ENCODE results near the gene TYROBP.

TYROBP gene

DNA sequence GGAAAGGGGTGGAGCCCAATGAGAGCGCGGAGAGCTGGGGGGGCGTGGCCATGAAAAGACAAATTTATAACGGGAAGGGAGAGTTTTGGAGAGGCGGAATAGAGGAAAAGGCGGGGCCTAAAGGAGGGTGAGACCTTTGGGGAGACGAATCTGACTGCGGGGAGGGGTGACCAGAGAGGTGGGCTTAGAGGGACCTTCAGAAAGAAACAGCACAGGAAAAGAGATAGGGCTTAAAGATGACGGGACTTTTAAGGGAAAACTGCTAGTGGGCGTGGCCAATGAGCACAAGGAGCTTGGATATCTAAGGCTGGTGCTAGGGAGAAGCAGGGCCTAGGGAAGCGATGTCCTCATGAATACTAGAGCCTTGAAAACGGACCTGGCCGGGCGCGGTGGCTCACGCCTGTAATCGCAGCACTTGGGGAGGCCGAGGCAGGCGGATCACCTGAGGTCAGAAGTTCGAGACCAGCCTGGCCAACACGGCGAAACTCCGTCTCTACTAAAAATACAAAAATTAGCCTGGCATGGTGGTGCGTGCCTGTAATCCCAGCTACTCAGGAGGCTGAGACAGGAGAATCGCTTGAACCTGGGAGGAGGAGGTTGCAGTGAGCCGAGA lies 37.9 kb downstream of the TYROBP start:
- peak; percentile 37 for DNase-seq (ENCODE audit: low spot score)

DNA sequence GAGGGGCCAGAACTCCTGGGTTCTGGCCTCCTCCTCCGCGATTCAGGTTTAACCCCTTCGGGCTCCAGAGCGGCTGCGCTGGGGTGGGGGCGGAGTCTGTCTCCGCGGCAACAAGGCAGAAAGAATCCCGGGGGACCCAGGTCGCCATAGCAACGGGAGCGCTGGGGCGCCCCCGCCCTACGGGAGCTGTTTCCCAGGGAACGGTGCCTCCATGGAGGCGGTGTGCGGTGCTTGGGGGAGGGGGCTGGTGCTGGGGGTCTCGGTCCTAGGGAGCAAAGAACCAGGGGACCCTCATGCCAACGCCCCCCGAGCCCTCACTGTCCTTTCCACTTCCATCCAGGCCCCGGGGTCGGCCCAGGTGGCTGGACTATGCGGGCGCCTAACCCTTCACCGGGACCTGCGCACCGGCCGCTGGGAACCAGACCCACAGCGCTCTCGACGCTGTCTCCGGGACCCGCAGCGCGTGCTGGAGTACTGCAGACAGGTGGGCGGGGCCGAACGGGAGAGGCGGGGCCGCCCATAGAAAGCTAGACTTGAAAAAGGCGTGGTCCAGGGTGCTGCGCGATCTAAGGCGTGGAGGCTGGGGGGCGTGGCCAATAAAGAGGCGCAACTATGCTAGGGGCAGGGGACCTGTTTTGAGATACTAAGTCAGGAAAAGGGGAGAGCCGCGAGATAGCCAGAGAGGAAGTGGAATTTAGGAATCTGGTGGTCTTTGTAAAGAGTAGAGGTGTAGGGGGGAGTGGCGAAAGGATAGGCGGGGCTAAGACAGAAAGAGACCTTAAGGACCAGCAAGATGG lies 38.6 kb downstream of the TYROBP start:
- peak; percentile 85 for DNase-seq (ENCODE audit: low spot score)

DNA sequence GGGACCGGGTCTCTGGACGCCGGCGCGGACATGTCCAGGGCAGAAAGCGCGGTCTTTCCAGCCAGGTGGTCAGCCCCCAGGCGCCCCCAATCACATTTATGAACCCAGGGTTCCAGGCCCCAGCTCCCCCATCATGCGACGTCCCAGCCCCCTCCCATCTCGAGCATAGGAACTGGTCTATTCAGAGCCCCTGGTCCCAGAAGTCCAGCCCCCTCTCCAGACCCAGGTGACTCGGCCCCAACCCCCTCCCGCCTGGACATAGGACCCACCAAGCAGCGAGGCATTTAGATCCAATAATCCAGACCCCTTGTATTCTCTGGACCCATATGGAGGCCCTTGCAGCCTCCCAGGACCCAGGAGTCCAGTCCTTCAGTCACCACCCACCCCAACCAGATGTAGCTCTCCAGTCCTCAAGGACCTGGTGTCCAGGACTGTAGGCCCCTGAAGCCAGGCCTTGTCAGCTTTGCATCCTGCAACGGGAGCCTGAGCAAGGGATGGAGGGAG lies 39.2 kb downstream of the TYROBP start:
- no peak for DNase-seq (ENCODE audit: low spot score)

DNA sequence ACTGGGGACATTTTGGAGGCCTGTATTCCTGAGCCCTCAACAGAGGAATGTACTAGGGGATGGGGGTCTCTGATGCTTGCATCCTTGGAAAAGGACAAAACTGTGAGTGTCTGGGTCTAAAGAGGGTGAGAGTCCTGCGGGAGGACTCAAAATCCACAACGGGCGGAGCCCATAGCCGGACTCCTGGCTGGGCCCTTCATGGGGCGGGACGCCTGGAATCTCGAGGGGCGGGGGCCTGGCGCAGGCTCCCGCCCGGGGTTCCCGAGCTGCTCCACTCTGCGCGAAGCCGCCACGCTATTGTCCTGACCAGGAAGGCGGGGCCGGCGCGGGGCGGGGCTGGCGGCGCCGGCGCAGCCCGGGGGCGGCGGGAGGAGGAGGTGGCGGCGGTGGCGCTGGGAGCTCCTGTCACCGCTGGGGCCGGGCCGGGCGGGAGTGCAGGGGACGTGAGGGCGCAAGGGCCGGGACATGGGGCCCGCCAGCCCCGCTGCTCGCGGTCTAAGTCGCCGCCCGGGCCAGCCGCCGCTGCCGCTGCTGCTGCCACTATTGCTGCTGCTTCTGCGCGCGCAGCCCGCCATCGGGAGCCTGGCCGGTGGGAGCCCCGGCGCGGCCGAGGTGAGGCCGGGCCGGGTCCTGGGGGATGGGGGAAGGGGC lies 39.8 kb downstream of the TYROBP start, which contains the start of gene APLP1:
TSS of gene APLP1 (plus strand) at position 403 of the 651 bp plus-strand sequence. CDS start at position 466, 63 bp downstream.
- peak; percentile 94 for DNase-seq (ENCODE audit: low spot score)

DNA sequence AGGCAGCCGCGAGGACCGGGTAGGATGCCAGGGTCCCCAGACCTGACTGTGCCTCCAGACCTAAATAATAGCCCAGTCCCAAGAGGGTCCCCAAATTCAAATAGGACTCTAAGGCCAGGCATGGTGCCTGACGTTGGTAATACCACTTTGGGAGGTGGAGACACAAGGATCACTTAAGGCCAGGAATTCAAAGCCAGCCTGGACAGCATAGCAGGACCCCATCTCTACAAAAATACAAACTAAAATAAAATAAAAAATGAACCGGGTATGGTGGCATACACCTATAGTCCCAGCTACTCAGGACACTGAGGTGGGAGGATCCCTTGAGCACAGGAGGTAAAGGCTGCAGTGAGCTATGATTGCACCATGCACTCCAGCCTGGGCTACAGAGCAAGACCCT lies 45.1 kb downstream of the TYROBP start:
- no peak for DNase-seq (ENCODE audit: low spot score)

DNA sequence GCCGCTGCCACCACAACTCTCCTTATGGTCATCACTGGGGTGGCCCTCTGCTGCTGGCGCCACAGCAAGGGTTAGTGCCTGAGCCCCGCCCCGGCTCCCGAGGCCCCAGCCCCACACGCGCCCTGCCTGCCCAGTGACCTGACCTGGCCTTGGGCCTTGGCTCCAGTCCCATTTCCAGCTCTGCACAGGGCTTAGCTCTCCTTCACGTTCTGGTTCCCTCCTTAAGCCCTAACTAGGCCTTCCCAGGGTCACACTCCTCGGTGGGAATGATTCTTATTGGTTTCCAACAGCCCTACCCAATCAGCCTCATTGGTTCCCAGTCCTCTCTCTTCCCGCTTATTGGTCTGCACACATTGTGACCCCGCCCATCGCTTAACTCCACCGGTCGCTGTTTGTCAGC lies 45.6 kb downstream of the TYROBP start:
- DNase-seq (ENCODE audit: low spot score) = no peak

DNA sequence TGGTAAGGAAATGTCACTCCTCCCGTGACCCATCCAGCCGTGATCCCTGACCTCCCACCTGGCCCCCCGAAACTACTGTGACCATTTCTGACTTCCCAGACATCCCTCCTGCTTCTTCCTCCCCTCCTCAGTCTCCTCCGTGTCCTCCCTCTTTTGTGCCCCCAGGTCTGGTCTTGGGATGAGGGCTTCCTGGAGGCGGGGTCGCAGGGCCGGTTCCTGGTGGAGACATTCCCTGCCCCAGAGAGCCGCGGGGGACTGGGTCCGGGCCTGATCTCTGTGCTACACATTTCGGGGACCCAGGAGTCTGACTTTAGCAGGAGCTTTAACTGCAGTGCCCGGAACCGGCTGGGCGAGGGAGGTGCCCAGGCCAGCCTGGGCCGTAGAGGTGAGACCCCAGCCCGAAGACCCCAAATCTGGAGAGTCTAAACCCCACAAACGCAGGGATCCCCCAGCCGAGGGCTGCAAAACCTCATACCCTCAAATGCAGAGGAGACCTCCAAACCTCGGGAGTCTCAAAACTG lies 46.4 kb downstream of the TYROBP start:
- DNase-seq (ENCODE audit: low spot score) = no peak

DNA sequence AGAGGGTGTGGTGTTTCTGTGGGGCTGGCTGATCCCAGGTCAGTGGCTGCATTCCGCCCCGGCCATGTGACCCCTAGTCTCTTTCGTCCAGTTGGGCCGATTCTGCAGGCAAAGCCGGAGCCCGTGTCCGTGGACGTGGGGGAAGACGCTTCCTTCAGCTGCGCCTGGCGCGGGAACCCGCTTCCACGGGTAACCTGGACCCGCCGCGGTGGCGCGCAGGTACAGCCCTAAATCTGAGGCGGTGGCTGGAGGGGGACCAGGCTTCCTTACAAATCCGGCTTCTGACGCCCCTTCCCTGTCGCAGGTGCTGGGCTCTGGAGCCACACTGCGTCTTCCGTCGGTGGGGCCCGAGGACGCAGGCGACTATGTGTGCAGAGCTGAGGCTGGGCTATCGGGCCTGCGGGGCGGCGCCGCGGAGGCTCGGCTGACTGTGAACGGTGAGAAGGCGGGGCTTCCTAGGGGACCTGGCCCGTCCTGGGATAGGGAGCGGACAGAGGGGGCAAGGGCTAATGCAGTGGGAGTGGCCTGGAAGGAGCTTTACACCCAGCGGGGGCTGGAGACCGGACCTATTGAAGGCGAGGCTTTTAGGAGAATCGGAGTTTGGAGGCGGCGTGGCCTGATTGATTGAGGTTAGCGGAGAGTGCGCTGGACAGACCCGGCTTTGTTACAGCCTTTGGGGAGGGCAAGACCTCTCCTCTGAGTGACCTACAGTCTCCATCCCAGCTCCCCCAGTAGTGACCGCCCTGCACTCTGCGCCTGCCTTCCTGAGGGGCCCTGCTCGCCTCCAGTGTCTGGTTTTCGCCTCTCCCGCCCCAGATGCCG lies 47.1 kb downstream of the TYROBP start:
- no peak for DNase-seq (ENCODE audit: low spot score)

DNA sequence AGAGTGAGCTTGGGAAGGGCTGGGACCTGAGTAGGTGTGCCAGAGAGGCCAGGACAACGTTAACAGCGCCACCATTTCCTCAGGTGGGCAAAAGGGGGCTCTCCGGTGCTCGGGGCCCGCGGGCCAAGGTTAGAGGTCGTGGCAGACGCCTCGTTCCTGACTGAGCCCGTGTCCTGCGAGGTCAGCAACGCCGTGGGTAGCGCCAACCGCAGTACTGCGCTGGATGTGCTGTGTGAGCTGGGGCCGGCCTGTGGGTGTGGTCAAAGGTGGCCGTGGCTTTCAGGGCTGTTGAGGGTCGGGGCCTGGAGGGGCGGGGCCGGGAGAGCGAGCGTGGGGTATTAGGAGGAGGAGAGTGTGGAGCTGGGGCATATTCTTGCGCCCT lies 47.7 kb downstream of the TYROBP start:
- no peak for DNase-seq (ENCODE audit: low spot score)

DNA sequence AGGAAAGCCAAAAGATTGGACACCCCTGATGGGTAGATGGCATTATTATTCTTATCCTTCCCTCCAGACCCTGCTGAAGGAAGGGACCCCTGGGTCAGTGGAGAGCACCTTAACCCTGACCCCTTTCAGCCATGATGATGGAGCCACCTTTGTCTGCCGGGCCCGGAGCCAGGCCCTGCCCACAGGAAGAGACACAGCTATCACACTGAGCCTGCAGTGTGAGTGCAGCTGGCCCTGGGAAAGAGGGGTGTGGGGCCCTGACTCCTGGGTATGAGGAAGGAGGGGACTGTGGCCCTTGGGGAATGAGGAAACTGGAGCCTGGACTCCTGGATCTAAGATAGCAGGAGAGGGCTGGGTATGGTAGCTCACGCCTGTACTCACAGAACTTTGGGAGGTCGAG lies 48.7 kb downstream of the TYROBP start:
- DNase-seq (ENCODE audit: low spot score) = no peak

DNA sequence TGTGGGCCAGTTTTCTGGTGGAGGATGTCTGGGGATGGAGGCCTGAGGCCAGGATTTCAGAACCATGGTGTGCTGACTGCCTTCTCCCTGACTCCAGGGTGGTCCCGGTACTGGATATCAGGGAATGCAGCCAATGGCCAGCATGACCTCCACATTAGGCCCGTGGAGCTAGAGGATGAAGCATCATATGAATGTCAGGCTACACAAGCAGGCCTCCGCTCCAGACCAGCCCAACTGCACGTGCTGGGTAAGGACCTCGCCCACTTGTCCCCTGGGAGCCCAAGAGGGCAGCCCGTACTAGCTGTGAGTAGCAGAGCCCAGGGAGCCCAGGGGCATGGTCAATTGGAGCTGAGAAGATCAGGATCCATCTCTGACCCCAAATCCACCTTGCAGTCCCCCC lies 49.8 kb downstream of the TYROBP start:
- DNase-seq (ENCODE audit: low spot score) = no peak

DNA sequence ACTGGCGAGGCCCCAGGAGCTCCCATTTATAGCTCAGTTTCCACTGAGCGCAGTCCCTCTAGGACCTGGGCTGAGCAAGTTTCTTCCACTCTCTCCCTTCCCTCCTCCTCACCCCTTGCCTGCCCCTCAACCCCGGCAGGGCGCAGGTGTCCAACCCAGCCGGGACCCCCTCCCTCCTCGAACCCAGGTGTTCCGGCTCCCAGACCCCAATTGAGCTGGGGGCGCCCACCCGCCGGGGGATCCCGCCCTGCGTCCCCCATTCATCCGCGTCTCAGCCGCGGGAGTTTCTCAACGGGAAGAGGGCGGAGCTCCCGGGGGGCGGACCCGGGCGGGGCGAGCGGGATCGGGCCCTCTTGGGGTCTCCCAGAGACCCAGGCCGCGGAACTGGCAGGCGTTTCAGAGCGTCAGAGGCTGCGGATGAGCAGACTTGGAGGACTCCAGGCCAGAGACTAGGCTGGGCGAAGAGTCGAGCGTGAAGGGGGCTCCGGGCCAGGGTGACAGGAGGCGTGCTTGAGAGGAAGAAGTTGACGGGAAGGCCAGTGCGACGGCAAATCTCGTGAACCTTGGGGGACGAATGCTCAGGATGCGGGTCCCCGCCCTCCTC lies 51.4 kb downstream of the TYROBP start, which contains the start of gene KIRREL2:
TSS of gene KIRREL2 (plus strand) at position 366 of the 604 bp plus-strand sequence. CDS start at position 575, 209 bp downstream.
- no peak for DNase-seq (ENCODE audit: low spot score)
